ENCODE measurements around the gene PHF2.

PHF2 gene

DNA sequence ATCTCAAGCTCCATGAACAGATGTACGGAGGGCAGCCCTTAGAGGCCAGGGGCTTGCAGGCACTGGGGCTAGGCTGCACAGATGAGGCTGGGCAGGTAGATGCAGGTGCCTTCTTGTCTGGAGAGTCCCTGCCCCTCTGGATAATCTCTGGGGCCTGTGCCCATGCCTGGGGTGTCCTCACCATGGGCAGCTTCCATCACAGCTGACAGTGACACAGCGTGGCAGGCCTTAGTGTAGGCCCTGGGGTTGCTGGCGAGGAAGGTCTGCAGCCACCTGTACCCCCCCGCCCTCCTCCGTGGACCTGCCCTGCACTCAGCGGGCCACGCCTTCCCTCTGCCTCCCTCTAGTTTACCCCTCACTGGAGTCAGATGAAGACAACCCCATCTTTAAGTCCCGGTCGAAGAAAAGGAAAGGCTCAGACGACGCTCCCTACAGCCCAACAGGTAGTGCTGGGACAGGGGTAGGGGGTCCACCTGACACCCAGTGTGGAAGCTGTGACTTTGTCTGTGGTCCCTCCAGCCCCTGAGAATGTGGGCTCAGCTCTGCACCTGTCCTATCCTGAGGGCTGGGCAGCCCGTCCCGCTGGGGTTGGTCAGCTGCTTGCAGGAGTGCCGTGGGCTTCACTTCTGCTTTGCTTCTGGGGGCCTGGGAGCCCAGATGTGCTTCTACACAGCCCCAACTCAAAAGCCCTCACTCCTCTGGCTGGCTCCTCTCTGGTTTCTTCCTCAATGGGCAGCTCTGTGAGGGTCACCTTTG is 98.4 kb downstream of the PHF2 start:
- Histone ChIP-seq H3K27ac (no peak overlapping the region), H3K27me3 (no peaks in the 10 kb centered on the region), H3K36me3 (peaks cover 77% of the 10 kb centered on the region)

DNA sequence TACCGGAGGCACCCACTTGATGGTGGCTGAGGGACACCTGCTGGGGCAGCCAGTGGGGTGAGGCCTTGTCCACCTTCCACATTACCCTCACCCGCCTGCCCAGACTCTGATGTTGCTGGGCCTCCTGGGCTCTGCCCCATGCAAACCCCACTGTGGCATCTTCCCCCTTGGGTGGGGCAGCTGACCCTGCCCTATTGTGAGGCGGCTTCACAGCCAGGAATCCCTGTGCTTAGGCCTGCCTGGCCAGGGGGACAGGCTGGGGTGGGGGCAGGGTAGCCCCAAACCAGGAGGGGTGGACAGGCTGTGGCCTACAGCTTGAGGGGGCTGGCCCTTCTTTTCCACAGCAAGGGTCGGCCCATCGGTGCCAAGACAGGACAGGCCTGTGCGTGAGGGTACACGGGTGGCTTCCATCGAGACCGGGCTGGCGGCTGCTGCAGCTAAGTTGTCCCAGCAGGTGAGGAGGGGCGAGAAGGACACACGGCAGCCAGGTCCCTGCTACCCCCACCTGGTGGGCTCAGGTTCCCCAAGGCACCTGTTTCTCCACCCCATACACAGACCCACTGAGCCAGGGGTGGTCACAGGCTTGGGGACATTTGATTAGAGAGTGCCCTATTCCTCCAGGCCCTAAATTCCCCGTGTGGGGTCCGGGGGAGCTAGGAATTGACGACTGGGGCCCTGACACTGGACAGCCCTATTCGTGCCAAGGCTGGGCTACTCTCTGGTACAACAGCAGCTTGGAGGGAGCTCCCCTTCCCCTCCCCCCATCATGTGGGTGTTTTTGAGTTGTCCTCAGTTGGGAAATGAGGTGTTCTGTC is 99.2 kb downstream of the PHF2 start:
- TF ChIP-seq, protein P1, sequence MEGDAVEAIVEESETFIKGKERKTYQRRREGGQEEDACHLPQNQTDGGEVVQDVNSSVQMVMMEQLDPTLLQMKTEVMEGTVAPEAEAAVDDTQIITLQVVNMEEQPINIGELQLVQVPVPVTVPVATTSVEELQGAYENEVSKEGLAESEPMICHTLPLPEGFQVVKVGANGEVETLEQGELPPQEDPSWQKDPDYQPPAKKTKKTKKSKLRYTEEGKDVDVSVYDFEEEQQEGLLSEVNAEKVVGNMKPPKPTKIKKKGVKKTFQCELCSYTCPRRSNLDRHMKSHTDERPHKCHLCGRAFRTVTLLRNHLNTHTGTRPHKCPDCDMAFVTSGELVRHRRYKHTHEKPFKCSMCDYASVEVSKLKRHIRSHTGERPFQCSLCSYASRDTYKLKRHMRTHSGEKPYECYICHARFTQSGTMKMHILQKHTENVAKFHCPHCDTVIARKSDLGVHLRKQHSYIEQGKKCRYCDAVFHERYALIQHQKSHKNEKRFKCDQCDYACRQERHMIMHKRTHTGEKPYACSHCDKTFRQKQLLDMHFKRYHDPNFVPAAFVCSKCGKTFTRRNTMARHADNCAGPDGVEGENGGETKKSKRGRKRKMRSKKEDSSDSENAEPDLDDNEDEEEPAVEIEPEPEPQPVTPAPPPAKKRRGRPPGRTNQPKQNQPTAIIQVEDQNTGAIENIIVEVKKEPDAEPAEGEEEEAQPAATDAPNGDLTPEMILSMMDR (IDR thresholded peaks at IDR 0.05) = no peak
- Histone ChIP-seq H3K27me3 (no peaks in the 10 kb centered on the region), H3K4me1 (ENCODE audit: control insufficient read depth in 1 of 2, insufficient read depth in 1 of 2, low read depth in 1 of 2, low read length in 1 of 2) (no peaks in the 10 kb centered on the region), H3K4me3 (ENCODE audit: low read depth in 1 of 2, low read length in 1 of 2) (no peak overlapping the region), H3K27ac (no peak overlapping the region), H3K36me3 (peaks cover 78% of the 10 kb centered on the region), H3K9me3 (no peaks in the 10 kb centered on the region)

More for the DNA sequence above, 98.4 kb downstream of the PHF2 start:
- Histone ChIP-seq H3K9me3 (no peaks in the 10 kb centered on the region), H3K4me1 (ENCODE audit: control insufficient read depth in 1 of 2, insufficient read depth in 1 of 2, low read depth in 1 of 2, low read length in 1 of 2) (no peaks in the 10 kb centered on the region), H3K4me3 (ENCODE audit: low read depth in 1 of 2, low read length in 1 of 2) (no peak overlapping the region)
- TF ChIP-seq, protein P1 (IDR thresholded peaks at IDR 0.05) = no peak

DNA sequence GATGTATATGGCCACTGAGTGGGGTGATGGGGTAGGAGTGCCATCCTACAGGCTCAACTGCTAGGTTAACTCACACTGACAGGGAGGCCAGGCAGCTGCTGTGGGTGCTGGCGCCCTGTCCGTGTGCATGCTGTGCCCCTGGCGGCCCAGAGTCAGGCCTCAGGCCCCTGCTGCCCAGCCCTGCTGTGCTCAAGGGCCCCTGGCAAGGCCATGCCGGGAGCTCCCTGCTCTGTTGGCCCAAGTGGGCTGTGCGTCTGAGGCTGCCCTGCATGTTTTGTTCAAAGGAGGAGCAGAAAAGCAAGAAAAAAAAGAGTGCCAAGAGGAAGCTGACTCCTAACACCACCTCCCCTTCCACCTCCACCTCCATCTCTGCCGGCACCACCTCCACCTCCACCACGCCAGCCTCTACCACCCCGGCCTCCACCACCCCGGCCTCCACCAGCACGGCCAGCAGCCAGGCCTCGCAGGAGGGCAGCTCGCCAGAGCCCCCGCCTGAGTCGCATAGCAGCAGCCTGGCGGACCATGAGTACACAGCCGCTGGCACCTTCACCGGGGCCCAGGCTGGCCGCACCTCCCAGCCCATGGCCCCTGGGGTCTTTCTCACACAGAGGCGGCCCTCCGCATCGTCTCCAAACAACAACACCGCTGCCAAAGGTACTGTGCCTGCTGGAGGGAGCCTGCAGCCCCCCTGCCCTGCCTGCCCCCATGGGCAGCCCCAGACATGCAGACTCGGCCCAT is 100.1 kb downstream of the PHF2 start:
- peaks cover 78% of the 10 kb centered on the region for H3K36me3 ChIP-seq
- H3K27me3 ChIP-seq = no peaks in the 10 kb centered on the region
- no peak overlapping the region for H3K27ac ChIP-seq
- TF ChIP-seq, protein P1 (IDR thresholded peaks at IDR 0.05) = no peak
- H3K4me3 ChIP-seq (ENCODE audit: low read depth in 1 of 2, low read length in 1 of 2) = no peak overlapping the region
- H3K9me3 ChIP-seq = no peaks in the 10 kb centered on the region
- H3K4me1 ChIP-seq (ENCODE audit: control insufficient read depth in 1 of 2, insufficient read depth in 1 of 2, low read depth in 1 of 2, low read length in 1 of 2) = no peaks in the 10 kb centered on the region

DNA sequence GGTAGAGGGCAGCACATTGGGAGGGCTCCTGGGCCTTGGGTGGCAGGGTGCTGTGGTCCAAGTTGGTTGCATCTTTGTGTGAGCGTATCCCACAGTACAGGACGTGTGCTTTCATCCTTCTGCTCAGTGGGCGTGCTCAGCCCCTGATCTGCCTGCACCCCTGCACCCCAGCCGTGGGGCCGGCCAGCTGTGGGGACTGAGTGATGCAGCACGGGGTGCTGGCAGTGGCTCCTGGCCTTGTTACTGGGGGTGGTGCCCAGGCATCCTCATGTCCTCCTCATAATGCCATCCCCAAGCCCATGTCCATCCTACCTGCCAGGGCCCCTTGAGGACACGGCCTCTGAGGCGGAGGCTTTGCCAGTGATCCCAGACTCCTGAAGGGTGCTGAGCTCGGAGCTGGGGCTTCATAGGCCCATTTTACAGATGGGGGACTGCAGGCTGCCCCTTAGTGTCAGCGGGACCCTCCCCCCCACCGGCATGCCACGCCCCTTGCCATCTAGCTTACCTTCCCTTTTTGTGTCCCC is 100.7 kb downstream of the PHF2 start:
- TF ChIP-seq, protein P1 (IDR thresholded peaks at IDR 0.05) = no peak
- peaks cover 78% of the 10 kb centered on the region for H3K36me3 ChIP-seq
- no peak overlapping the region for H3K27ac ChIP-seq
- no peaks in the 10 kb centered on the region for H3K27me3 ChIP-seq
- H3K9me3 ChIP-seq = no peaks in the 10 kb centered on the region
- no peak overlapping the region for H3K4me3 ChIP-seq (ENCODE audit: low read depth in 1 of 2, low read length in 1 of 2)
- H3K4me1 ChIP-seq (ENCODE audit: control insufficient read depth in 1 of 2, insufficient read depth in 1 of 2, low read depth in 1 of 2, low read length in 1 of 2) = no peaks in the 10 kb centered on the region

DNA sequence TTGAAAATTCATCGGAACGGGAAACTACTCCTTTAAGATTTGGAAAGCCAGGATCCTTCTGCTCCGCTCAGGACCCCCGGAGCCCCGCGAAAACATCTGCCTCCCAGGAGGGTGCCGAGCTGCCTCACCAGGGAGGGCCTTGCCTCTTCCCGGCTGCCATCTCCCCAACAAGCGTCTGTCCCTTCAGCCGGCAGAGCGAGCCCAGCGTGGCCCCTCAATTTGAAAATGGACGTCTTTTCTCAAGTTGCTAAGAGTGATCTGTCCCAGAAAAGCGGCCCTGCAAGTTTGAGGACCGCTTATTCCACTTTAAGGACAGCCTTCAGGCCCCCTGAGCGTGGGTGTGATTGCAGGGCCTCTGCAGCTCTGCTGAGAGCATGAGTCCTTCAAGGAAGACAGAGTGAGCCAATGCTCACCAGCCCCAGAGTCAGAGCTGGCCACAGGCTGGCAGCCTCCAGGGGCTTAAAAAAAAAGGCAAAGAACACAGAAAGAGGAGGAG is 101.3 kb downstream of the PHF2 start:
- H3K4me1 ChIP-seq (ENCODE audit: control insufficient read depth in 1 of 2, insufficient read depth in 1 of 2, low read depth in 1 of 2, low read length in 1 of 2) = no peaks in the 10 kb centered on the region
- no peaks in the 10 kb centered on the region for H3K9me3 ChIP-seq
- H3K36me3 ChIP-seq = peaks cover 74% of the 10 kb centered on the region
- H3K27ac ChIP-seq = no peak overlapping the region
- H3K4me3 ChIP-seq (ENCODE audit: low read depth in 1 of 2, low read length in 1 of 2) = no peak overlapping the region
- no peaks in the 10 kb centered on the region for H3K27me3 ChIP-seq
- TF ChIP-seq, protein P1 (IDR thresholded peaks at IDR 0.05) = no peak
